HepG2 (cell line): Measurements from ENCODE around the gene SLC25A47. TPM values are rescaled to one million over a fixed set of nuclear protein-coding genes. Genes with fewer than 3 reads are reported as not detected.

ENCODE experiments used
- CREB3 ChIP-seq: sonication (generic); formaldehyde crosslinking; IDR thresholded peaks from 2 replicates; pipeline ENCODE4 v1.5.0; 2020; ENCODE audit warnings: missing genetic modification reagents
- DR1 ChIP-seq: sonication (generic); formaldehyde crosslinking; IDR thresholded peaks from 2 replicates; pipeline ENCODE4 v1.8.0; 2021; ENCODE audit warnings: mild to moderate bottlenecking, missing genetic modification reagents, inconsistent platforms
- GABPB1 ChIP-seq: IDR thresholded peaks from 2 replicates; pipeline ENCODE4 v1.6.1; 2016; ENCODE audit warnings: mild to moderate bottlenecking, missing genetic modification reagents, moderate library complexity, missing compliant biosample characterization
- HES4 ChIP-seq: sonication (generic); formaldehyde crosslinking; IDR thresholded peaks from 2 replicates; pipeline ENCODE4 v1.9.0; 2021; ENCODE audit warnings: mild to moderate bottlenecking, missing genetic modification reagents, borderline replicate concordance
- HNRNPK ChIP-seq: fragments of 200-400 bp; formaldehyde crosslinking; IDR thresholded peaks from 2 replicates; pipeline ENCODE4 v1.6.1; 2018; ENCODE audit warnings: low read length, low read depth, moderate library complexity, mild to moderate bottlenecking; ENCODE audit not compliant: poor library complexity, severe bottlenecking
- JARID2 ChIP-seq: sonication (generic); formaldehyde crosslinking; IDR thresholded peaks from 2 replicates; pipeline ENCODE4 v1.8.1; 2023; ENCODE audit warnings: missing genetic modification reagents, inconsistent platforms; ENCODE audit not compliant: insufficient replicate concordance
- LBX2 ChIP-seq: sonication (generic); formaldehyde crosslinking; IDR thresholded peaks from 2 replicates; pipeline ENCODE4 v1.5.0; 2020; ENCODE audit warnings: missing genetic modification reagents, mild to moderate bottlenecking, borderline replicate concordance
- MBNL3 ChIP-seq: fragments of 250-450 bp; sonication (Bioruptor Pico); conservative IDR thresholded peaks from 2 replicates; pipeline ENCODE4 v1.8.0; 2022; ENCODE audit warnings: mild to moderate bottlenecking, inconsistent platforms
- MED13 ChIP-seq: sonication (generic); formaldehyde crosslinking; IDR thresholded peaks from 2 replicates; pipeline ENCODE4 v1.5.0; 2020; ENCODE audit warnings: missing genetic modification reagents
- RORA ChIP-seq: sonication (generic); formaldehyde crosslinking; IDR thresholded peaks from 2 replicates; pipeline ENCODE4 v1.5.0; 2020; ENCODE audit warnings: mild to moderate bottlenecking, missing genetic modification reagents, moderate library complexity
- SOX6 ChIP-seq, 2 experiments: fragments of 450-650 bp in 1 of 2; sonication (generic) in 1 of 2; formaldehyde crosslinking in 1 of 2; IDR thresholded peaks; 2 replicates each; pipeline versions ENCODE4 v1.4.0 to v1.6.1; 2017 to 2020; ENCODE audit warnings: antibody characterized with exemption in 1 of 2, mild to moderate bottlenecking in 1 of 2, missing genetic modification reagents in 1 of 2
- ZNF580 ChIP-seq: IDR thresholded peaks from 2 replicates; pipeline ENCODE4 v1.6.1; 2016; ENCODE audit warnings: low read depth, borderline replicate concordance
- ZSCAN22 ChIP-seq: sonication (generic); formaldehyde crosslinking; IDR thresholded peaks from 2 replicates; pipeline ENCODE4 v1.4.0; 2020; ENCODE audit warnings: mild to moderate bottlenecking, missing genetic modification reagents
- polyA plus RNA-seq, 8 experiments: library from polyadenylated mRNA; depleted of rRNA in 3 of 8; stranded (reverse) in 7 of 8; unstranded in 1 of 8; fragments of >200 nt; fragmentation: Illumina TruSeq in 4 of 8; extraction: Trizol in 4 of 8; gene quantifications; 2 replicates each; pipeline versions ENCODE4 v1.2.1 to v1.2.3, GENCODE V29; 2011 to 2016; ENCODE audit warnings: low read depth in 4 of 8, missing spikeins in 1 of 8, mixed read lengths in 1 of 8; ENCODE audit not compliant: insufficient read depth in 1 of 8
- total RNA-seq, 5 experiments: library from RNA; depleted of rRNA; stranded (reverse); fragments of >200 nt; fragmentation: Illumina TruSeq; extraction: Trizol; gene quantifications; 2 replicates each; pipeline ENCODE4 v1.2.3, GENCODE V29; 2016; ENCODE audit warnings: low read depth in 1 of 5
- TF ChIP-seq, protein P1 (sequence below): sonication (generic); formaldehyde crosslinking; IDR thresholded peaks from one replicate; pipeline ENCODE4 v1.5.1; 2020; ENCODE audit warnings: mild to moderate bottlenecking, missing genetic modification reagents; ENCODE audit errors: not compliant biosample characterization
- TF ChIP-seq, protein P2 (sequence below), 2 experiments: fragments of 450-650 bp in 1 of 2; sonication (generic) in 1 of 2; formaldehyde crosslinking; IDR thresholded peaks; 2 replicates each; pipeline versions ENCODE4 v1.5.0 to v1.8.0; 2020 to 2022; ENCODE audit warnings: mild to moderate bottlenecking in 1 of 2, missing genetic modification reagents in 1 of 2
- TF ChIP-seq, protein P3 (sequence below): IDR thresholded peaks from 2 replicates; pipeline ENCODE4 v1.6.1; 2016; ENCODE audit warnings: missing compliant biosample characterization, missing genetic modification reagents, borderline replicate concordance

SLC25A47 gene
- total and polyA plus RNA-seq, 2 of the 13 experiments (the other 11 are each of a cell fraction or from before 2014, with no cell fraction given): 1.0 to 1.7 TPM

DNA sequence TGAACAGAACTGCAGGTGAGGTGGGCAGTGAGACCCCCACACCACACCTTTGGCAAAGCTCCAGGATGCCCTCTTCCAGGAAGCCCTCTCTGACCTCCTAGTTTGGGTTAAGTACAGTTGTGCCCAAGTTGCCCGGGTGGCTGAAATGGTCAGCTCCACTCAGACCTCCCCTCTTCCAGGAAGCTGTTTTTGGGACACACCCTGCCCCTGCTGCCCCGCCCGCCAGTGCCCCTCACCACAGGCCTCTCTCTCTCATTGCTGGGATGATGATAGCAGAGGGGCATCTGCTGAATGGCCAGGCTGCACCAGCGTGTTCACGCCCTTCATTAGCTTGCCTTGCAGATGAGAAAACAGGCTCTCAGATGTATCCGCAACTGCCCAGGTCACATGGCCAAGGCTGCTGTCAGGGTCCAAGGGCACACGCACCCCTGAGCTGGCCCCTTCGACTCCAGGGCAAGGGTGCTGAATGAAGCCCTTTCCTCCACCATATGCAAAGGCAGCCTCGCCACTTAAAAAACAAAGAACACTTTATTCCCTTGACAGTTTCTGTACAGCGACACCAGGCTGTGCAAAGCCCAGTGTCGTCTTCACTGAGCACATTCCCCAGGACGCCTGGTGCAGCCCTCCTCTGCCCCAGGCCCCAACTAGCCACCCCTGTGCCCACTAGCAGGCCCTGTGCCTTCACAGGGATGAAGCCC lies 32.4 kb upstream of the SLC25A47 start (continued):
- TF ChIP-seq, protein P1, sequence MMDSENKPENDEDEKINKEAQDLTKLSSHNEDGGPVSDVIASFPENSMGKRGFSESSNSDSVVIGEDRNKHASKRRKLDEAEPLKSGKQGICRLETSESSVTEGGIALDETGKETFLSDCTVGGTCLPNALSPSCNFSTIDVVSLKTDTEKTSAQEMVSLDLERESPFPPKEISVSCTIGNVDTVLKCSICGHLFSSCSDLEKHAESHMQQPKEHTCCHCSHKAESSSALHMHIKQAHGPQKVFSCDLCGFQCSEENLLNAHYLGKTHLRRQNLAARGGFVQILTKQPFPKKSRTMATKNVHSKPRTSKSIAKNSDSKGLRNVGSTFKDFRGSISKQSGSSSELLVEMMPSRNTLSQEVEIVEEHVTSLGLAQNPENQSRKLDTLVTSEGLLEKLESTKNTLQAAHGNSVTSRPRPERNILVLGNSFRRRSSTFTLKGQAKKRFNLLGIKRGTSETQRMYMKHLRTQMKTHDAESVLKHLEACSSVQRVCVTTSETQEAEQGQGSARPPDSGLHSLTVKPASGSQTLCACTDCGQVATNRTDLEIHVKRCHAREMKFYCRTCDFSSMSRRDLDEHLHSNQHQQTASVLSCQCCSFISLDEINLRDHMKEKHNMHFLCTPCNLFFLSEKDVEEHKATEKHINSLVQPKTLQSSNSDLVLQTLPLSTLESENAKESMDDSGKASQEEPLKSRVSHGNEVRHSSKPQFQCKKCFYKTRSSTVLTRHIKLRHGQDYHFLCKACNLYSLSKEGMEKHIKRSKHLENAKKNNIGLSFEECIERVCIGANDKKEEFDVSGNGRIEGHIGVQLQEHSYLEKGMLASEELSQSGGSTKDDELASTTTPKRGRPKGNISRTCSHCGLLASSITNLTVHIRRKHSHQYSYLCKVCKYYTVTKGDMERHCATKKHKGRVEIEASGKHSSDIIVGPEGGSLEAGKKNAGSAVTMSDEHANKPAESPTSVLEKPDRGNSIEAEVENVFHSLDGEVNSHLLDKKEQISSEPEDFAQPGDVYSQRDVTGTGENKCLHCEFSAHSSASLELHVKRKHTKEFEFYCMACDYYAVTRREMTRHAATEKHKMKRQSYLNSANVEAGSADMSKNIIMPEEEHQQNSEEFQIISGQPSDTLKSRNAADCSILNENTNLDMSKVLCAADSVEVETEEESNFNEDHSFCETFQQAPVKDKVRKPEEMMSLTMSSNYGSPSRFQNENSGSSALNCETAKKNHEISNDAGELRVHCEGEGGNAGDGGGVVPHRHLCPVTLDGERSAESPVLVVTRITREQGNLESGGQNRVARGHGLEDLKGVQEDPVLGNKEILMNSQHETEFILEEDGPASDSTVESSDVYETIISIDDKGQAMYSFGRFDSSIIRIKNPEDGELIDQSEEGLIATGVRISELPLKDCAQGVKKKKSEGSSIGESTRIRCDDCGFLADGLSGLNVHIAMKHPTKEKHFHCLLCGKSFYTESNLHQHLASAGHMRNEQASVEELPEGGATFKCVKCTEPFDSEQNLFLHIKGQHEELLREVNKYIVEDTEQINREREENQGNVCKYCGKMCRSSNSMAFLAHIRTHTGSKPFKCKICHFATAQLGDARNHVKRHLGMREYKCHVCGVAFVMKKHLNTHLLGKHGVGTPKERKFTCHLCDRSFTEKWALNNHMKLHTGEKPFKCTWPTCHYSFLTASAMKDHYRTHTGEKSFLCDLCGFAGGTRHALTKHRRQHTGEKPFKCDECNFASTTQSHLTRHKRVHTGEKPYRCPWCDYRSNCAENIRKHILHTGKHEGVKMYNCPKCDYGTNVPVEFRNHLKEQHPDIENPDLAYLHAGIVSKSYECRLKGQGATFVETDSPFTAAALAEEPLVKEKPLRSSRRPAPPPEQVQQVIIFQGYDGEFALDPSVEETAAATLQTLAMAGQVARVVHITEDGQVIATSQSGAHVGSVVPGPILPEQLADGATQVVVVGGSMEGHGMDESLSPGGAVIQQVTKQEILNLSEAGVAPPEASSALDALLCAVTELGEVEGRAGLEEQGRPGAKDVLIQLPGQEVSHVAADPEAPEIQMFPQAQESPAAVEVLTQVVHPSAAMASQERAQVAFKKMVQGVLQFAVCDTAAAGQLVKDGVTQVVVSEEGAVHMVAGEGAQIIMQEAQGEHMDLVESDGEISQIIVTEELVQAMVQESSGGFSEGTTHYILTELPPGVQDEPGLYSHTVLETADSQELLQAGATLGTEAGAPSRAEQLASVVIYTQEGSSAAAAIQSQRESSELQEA: no peak
- no peak for TF ChIP-seq MED13 (CRISPR knock-in tag)
- no peak for TF ChIP-seq ZSCAN22 (CRISPR knock-in tag)
- no peak; the same call in 1 of the 2 replicates for TF ChIP-seq LBX2 (CRISPR knock-in tag)
- TF ChIP-seq RORA (CRISPR knock-in tag): no peak
- no peak for TF ChIP-seq JARID2
- no peak for TF ChIP-seq HNRNPK
- peak; percentile 84; the same call in 1 of the 2 replicates for TF ChIP-seq ZNF580
- TF ChIP-seq MBNL3 (CRISPR knock-in tag): no peak
- TF ChIP-seq DR1 (CRISPR knock-in tag): no peak; the same call in 1 of the 2 replicates
- TF ChIP-seq GABPB1: peak; percentile 32; the same call in 1 of the 2 replicates
- TF ChIP-seq, protein P2, sequence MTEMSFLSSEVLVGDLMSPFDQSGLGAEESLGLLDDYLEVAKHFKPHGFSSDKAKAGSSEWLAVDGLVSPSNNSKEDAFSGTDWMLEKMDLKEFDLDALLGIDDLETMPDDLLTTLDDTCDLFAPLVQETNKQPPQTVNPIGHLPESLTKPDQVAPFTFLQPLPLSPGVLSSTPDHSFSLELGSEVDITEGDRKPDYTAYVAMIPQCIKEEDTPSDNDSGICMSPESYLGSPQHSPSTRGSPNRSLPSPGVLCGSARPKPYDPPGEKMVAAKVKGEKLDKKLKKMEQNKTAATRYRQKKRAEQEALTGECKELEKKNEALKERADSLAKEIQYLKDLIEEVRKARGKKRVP (CRISPR knock-in tag; IDR thresholded peaks at IDR 0.05): no peak
- TF ChIP-seq, protein P3, sequence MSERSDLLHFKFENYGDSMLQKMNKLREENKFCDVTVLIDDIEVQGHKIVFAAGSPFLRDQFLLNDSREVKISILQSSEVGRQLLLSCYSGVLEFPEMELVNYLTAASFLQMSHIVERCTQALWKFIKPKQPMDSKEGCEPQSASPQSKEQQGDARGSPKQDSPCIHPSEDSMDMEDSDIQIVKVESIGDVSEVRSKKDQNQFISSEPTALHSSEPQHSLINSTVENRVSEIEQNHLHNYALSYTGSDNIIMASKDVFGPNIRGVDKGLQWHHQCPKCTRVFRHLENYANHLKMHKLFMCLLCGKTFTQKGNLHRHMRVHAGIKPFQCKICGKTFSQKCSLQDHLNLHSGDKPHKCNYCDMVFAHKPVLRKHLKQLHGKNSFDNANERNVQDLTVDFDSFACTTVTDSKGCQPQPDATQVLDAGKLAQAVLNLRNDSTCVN (CRISPR knock-in tag): no peak
- no peak for TF ChIP-seq SOX6 (IDR thresholded peaks at IDR 0.05)
- peak; percentile 80 for TF ChIP-seq SOX6 (CRISPR knock-in tag; IDR thresholded peaks at IDR 0.05)
- no peak for TF ChIP-seq CREB3 (CRISPR knock-in tag)
- no peak for TF ChIP-seq HES4 (CRISPR knock-in tag)
